HUES6 (cell line): ENCODE measurements around the gene NNT.
"Not testable (repeated sequence)": the region's sequence is repeated elsewhere in the genome, so short reads cannot be mapped to it uniquely, and the experiment has no call there.

Source experiments
- H3K27ac ChIP-seq: 2 replicates; pipeline ENCODE4 v1.7.0; 2013; ENCODE audit warnings: low read depth, mild to moderate bottlenecking, low read length, inconsistent platforms
- H3K27me3 ChIP-seq: 2 replicates; pipeline ENCODE4 v1.6.1; 2013; ENCODE audit warnings: low read length; ENCODE audit not compliant: control insufficient read depth, insufficient read depth
- H3K36me3 ChIP-seq: 2 replicates; pipeline ENCODE4 v1.6.1; 2013; ENCODE audit warnings: low read length; ENCODE audit not compliant: control insufficient read depth, insufficient read depth
- H3K4me1 ChIP-seq: 2 replicates; pipeline ENCODE4 v1.6.1; 2013; ENCODE audit warnings: low read length; ENCODE audit not compliant: control insufficient read depth, insufficient read depth
- H3K4me3 ChIP-seq: 2 replicates; pipeline ENCODE4 v1.5.1; 2013; ENCODE audit warnings: low read depth, low read length
- H3K9ac ChIP-seq: one replicate; pipeline ENCODE4 v1.6.1; 2013; ENCODE audit warnings: mild to moderate bottlenecking, low read length
- H3K9me3 ChIP-seq: 2 replicates; pipeline ENCODE4 v1.6.1; 2013; ENCODE audit warnings: low read depth, low read length; ENCODE audit not compliant: control insufficient read depth, insufficient read depth

The NNT gene

DNA sequence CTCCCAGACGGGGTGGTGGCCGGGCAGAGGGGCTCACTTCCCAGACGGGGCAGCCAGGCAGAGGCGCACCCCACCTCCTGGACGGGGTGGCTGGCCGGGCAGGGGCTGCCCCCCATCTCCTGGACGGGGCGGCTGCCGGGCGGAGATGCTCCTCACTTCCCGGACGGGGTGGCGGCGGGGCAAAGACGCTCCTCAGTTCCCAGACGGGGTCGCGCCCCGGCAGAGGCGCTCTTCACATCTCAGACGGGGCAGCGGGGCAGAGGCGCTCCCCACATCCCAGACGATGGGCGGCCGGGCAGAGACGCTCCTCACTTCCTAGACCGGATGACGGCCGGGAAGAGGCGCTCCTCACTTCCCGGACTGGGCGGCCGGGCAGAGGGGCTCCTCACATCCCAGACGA is 62.8 kb downstream of the NNT start:
- not testable (repeated sequence) for H3K9ac ChIP-seq, H3K36me3 ChIP-seq

DNA sequence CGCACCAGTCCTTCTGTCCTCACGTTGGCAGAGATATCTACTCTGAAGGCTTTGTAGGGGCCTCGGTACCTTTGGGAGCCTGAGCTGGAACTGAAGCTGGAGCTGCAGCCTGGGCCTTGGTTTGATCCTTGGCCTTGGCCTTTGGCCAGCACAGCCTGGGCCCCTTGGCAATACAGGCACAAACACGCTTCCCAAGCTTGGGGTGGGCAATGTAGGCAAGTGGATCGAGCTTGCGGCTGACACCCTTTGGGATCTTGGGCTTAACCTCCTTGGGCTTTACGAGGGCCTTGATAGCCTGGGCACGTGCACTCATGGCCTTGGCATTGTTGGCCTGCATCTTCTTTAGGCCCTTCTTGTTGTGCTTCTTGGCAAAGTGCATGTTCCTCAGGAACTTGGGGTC is 63.7 kb downstream of the NNT start:
- not testable (repeated sequence) for H3K4me1 ChIP-seq, H3K27me3 ChIP-seq, H3K4me3 ChIP-seq, H3K9ac ChIP-seq, H3K36me3 ChIP-seq, H3K27ac ChIP-seq
- peaks cover 10% of the 10 kb centered on the region; the same call in 1 of the 2 replicates for H3K9me3 ChIP-seq

More for the DNA sequence above, 62.8 kb downstream of the NNT start:
- H3K4me1 ChIP-seq, H3K4me3 ChIP-seq, H3K27me3 ChIP-seq, H3K27ac ChIP-seq: not testable (repeated sequence)
- H3K9me3 ChIP-seq = peaks cover 10% of the 10 kb centered on the region; the same call in 1 of the 2 replicates

DNA sequence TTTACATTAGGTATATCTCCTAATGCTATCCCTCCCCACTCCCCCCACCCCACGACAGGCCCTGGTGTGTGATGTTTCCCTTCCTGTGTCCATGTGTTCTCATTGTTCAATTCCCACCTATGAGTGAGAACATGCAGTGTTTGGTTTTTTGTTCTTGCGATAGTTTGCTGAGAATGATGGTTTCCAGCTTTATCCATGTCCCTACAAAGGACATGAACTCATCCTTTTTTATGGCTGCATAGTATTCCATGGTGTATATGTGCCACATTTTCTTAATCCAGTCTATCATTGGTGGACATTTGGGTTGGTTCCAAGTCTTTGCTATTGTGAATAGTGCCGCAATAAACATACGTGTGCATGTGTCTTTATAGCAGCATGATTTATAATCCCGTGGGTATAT is 64.4 kb downstream of the NNT start:
- not testable (repeated sequence) for H3K4me1 ChIP-seq, H3K27ac ChIP-seq, H3K27me3 ChIP-seq, H3K4me3 ChIP-seq, H3K36me3 ChIP-seq, H3K9ac ChIP-seq
- peaks cover 10% of the 10 kb centered on the region; the same call in 1 of the 2 replicates for H3K9me3 ChIP-seq

DNA sequence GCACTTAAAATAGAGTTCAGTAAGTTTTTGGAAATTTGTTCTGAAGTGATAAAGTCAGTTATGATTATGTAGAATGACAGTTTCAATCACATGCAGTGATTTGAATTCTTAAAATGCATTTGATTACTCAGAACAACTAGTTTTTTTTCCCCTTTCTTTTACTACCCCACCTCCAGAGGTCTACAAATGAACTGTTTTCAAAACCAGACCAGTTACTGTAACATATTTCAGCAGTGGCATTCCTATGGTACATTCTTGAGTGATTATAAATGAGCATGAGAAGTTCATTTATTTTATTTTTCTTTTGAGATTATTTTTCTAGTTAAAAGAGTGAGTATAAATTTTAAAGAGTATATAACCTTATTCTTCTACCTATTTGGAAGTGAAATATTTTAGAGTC is 71.6 kb downstream of the NNT start:
- Histone ChIP-seq H3K4me3 (no peak overlapping the region), H3K9me3 (peaks cover 5% of the 10 kb centered on the region; the same call in 1 of the 2 replicates), H3K27ac (no peak overlapping the region), H3K9ac (no peak overlapping the region), H3K4me1 (no peaks in the 10 kb centered on the region), H3K36me3 (no peaks in the 10 kb centered on the region), H3K27me3 (no peaks in the 10 kb centered on the region)

DNA sequence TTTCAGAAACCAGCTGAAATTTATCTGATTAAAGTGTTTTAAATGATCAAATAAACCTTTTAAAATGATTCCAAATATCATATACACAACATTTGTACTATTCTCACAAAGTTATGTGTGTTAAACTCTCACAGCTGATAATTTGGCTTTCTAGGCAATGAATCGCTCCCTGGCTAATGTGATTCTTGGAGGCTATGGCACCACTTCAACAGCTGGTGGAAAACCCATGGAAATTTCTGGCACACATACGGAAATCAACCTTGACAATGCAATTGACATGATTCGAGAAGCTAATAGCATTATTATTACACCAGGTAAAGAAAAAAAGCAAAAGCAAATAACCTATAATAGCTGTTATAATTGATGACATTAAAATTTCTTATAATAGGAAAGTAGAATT is 72.4 kb downstream of the NNT start:
- H3K27me3 ChIP-seq = no peaks in the 10 kb centered on the region
- H3K4me3 ChIP-seq = no peak overlapping the region
- no peak overlapping the region for H3K27ac ChIP-seq
- H3K4me1 ChIP-seq = no peaks in the 10 kb centered on the region
- H3K9me3 ChIP-seq = peaks cover 5% of the 10 kb centered on the region; the same call in 1 of the 2 replicates
- no peaks in the 10 kb centered on the region for H3K36me3 ChIP-seq
- no peak overlapping the region for H3K9ac ChIP-seq

DNA sequence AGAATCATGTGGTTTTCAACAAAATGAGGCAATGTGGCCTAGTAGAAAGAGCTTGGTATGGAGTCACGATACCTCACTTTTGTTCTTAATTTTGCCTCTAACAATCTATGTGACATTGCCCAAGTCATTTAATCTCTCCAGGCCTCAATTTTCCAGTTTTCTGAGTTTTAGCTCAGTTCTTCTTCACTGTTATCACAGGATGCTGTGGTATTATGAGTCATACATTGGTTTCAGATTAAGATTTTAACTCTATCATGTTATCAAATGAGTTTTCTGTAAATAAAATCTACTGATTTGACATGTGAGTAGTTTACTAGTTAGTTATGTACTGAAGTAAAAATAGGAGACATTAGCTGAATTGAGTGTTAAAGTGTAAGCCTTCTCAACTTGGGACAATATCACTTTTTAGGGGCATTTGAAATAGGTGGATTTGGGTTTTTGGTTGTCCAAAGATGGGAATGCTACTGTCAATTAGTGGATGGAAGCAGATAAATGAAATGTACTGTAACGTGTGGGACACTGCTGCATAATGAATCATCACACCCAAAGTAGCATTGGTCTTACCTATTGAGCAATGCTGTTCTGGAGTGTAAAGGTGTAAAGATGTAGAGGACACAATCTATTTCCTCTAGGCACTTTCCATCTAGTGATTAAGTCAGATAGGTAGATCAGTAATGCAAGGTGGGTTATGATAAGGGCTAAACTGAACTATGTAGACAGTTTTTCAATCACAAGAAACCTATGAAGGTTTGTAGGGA is 73.3 kb downstream of the NNT start:
- Histone ChIP-seq H3K36me3 (no peaks in the 10 kb centered on the region), H3K4me1 (no peaks in the 10 kb centered on the region), H3K27ac (no peak overlapping the region), H3K27me3 (no peaks in the 10 kb centered on the region), H3K4me3 (no peak overlapping the region), H3K9me3 (peaks cover 5% of the 10 kb centered on the region; the same call in 1 of the 2 replicates), H3K9ac (no peak overlapping the region)

DNA sequence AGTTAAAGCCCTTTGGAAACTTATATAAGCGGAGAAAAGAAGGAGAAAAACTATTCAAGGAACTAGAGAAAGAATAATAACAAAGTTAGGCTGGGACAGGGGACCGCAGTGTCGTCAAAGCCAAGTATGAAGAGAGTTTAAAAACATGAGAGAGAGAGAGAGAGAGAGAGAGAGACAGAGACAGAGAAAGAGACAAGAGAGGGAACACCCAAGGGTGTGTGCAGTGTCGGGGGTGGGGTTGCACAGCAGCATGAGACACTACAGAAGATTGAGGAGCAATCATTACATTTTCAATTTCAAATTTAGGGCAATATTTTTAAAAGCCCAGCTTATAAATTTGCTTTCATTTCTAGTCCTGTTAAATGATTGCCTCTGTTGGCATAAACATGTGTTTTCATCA is 74.3 kb downstream of the NNT start:
- Histone ChIP-seq H3K36me3 (no peaks in the 10 kb centered on the region), H3K9me3 (peaks cover 5% of the 10 kb centered on the region; the same call in 1 of the 2 replicates), H3K9ac (no peak overlapping the region), H3K4me1 (no peaks in the 10 kb centered on the region), H3K4me3 (no peak overlapping the region), H3K27me3 (no peaks in the 10 kb centered on the region), H3K27ac (no peak overlapping the region)

DNA sequence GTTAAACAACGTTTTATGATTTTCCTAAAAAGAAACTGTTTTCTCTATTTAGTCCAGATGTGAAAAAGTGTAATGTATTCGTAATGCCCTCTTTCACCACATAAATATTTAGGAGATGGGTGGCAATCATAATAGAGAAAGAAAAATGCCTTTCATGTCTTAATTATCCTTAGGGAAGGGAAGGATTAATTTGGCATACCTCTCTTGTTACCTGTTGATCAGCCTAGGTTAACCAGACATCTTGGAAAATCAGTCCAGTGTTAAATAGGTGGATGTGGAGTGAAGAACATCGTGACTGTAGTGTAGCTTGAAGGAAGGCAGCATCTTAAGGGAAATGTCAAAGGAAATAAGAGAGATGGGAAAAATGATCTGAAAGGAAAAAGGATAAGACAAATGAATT is 76.2 kb downstream of the NNT start:
- Histone ChIP-seq H3K27me3 (no peaks in the 10 kb centered on the region), H3K36me3 (no peaks in the 10 kb centered on the region)

DNA sequence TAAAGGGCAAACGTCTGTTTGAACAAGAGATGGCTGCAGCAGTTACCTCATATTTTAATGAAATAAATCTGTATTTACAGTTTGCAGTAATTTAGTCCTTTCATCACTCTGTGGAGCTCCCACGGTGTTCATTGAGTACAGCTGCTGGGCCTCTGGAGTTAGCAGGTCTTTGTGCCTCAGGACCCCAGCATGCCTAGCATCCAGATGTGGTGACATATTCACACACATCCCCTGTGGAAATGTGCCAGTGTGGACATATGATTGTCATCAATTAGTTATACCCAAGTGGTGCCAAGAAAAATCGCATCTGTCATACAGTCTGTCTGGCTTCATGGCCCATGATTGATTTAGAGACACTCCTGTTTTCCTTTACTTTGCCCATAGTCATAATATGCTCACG is 77.3 kb downstream of the NNT start:
- Histone ChIP-seq H3K9ac (no peak overlapping the region), H3K4me3 (no peak overlapping the region), H3K36me3 (no peaks in the 10 kb centered on the region), H3K27ac (no peak overlapping the region), H3K9me3 (no peaks in the 10 kb centered on the region), H3K4me1 (no peaks in the 10 kb centered on the region), H3K27me3 (no peaks in the 10 kb centered on the region)

More for the DNA sequence above, 76.2 kb downstream of the NNT start:
- no peak overlapping the region for H3K27ac ChIP-seq
- H3K4me3 ChIP-seq = no peak overlapping the region
- no peak overlapping the region for H3K9ac ChIP-seq
- no peaks in the 10 kb centered on the region for H3K4me1 ChIP-seq
- H3K9me3 ChIP-seq = no peaks in the 10 kb centered on the region

DNA sequence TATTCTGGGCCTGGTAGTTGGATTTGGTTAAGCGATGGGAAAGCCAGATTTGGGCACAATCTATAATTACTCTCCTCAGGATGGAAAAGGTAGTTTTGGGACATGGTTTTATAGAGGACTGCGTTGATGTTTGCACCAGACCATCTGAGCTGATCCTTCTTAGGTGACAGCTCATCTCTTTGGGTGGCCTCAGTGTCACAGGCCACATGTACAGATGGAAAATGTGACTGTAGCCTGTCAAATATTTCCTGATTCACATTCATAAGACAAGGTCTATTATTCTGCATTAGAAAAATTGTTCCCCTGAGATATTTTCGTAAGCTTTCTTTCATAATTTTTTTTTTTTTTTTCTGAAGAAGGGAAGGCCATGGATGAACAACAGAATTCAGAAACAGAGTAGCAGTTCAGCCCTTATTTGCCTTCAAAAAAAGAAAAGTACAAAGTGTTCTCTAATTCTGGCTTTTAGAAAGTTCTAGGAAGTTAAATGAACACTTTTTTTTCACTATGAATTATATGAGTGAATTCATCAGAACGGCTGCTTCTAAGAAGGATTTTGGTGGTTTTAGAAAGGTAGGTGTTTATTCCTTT is 81.0 kb downstream of the NNT start:
- no peak overlapping the region for H3K9ac ChIP-seq
- H3K4me1 ChIP-seq = no peaks in the 10 kb centered on the region
- H3K27me3 ChIP-seq = no peaks in the 10 kb centered on the region
- H3K27ac ChIP-seq = no peak overlapping the region
- no peak overlapping the region for H3K4me3 ChIP-seq
- no peaks in the 10 kb centered on the region for H3K36me3 ChIP-seq
- no peaks in the 10 kb centered on the region for H3K9me3 ChIP-seq

DNA sequence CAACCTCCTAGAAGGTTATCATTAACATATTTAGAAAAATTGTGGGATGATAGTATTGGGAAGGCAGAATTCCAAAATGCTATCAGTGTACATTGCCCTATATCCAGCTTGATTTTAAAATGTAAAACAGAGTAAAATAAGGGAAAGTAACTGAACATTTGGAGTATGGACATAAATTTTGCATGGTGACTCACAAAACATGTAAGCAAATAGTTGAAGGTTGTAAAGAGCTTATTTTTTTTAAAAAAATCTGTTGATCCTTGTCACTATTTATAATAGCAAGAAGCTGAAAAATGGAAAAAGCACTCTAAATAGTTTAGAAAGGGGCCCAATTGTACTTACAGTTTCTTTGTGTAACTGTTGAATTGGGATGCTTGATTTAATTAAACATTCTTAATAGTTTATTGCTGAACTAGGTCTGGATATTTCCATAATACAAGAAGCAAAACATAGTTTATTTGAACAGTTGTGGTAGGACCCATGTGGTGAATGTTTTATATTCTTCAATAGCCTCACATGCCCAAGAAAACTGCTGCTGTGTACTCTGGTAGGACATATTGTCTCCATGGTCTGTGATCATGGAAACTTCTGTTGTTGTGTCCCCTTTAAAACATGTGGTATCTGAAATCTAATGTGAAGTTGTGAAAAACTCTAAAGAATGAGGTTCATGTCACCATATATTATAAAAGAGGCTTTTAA is 82.4 kb downstream of the NNT start:
- no peaks in the 10 kb centered on the region for H3K27me3 ChIP-seq
- H3K4me3 ChIP-seq = no peak overlapping the region
- H3K9me3 ChIP-seq = no peaks in the 10 kb centered on the region
- H3K27ac ChIP-seq = no peak overlapping the region
- no peaks in the 10 kb centered on the region for H3K36me3 ChIP-seq
- H3K4me1 ChIP-seq = no peaks in the 10 kb centered on the region
- H3K9ac ChIP-seq = no peak overlapping the region
